Middle frontal gyrus (tissue), 1 donor: ENCODE measurements around the gene MAN1A1.
"Not testable (repeated sequence)": the region's sequence is repeated elsewhere in the genome, so short reads cannot be mapped to it uniquely, and the experiment has no call there.

Experiments used
- DNase-seq: peaks from one replicate; pipeline ENCODE4 v3.0.0-alpha.2; 2015; ENCODE audit warnings: low spot score; ENCODE audit errors: extremely low spot score

MAN1A1 gene

GRCh38 chr6:119306396-119306968 lies 43.1 kb downstream of the MAN1A1 start:
- DNase-seq, result no peak

GRCh38 chr6:119303164-119303887 lies 46.2 kb downstream of the MAN1A1 start:
- no peak for DNase-seq

- DNase-seq, result no peak
Measured at GRCh38 chr6:119301429-119301828, 48.1 kb downstream of the MAN1A1 start.

- no peak for DNase-seq
Measured at GRCh38 chr6:119299694-119300093, 49.9 kb downstream of the MAN1A1 start.

GRCh38 chr6:119297049-119297448 lies 52.5 kb downstream of the MAN1A1 start:
- no peak for DNase-seq

GRCh38 chr6:119296036-119297035 lies 53.2 kb downstream of the MAN1A1 start:
- no peak for DNase-seq

- no peak for DNase-seq
Measured at GRCh38 chr6:119294984-119295383, 54.6 kb downstream of the MAN1A1 start.

GRCh38 chr6:119291060-119291459 lies 58.5 kb downstream of the MAN1A1 start:
- DNase-seq, result not testable (repeated sequence)

GRCh38 chr6:119290306-119290705 lies 59.3 kb downstream of the MAN1A1 start:
- no peak for DNase-seq

- DNase-seq, result no peak
Measured at GRCh38 chr6:119289651-119290050, 59.9 kb downstream of the MAN1A1 start.

- DNase-seq, result no peak
Measured at GRCh38 chr6:119285908-119286625, 63.5 kb downstream of the MAN1A1 start.

GRCh38 chr6:119284861-119285521 lies 64.6 kb downstream of the MAN1A1 start:
- DNase-seq, result no peak

GRCh38 chr6:119283979-119284545 lies 65.5 kb downstream of the MAN1A1 start:
- no peak for DNase-seq

GRCh38 chr6:119283214-119283613 lies 66.3 kb downstream of the MAN1A1 start:
- no peak for DNase-seq

- DNase-seq, result no peak
Measured at GRCh38 chr6:119280668-119281067, 68.9 kb downstream of the MAN1A1 start.

GRCh38 chr6:119280080-119280479 lies 69.5 kb downstream of the MAN1A1 start:
- no peak for DNase-seq

- no peak for DNase-seq
Measured at GRCh38 chr6:119278625-119279024, 70.9 kb downstream of the MAN1A1 start.

- DNase-seq, result no peak
Measured at GRCh38 chr6:119277052-119277451, 72.5 kb downstream of the MAN1A1 start.

- no peak for DNase-seq
Measured at GRCh38 chr6:119276211-119276610, 73.3 kb downstream of the MAN1A1 start.

- DNase-seq, result no peak
Measured at GRCh38 chr6:119274197-119274595, 75.4 kb downstream of the MAN1A1 start.
